NCI-H460 (cell line): Measurements from ENCODE around the gene RAB3C. TPM values are rescaled to one million over a fixed set of nuclear protein-coding genes. Genes with fewer than 3 reads are reported as not detected.

ENCODE experiments used
- DNase-seq: peaks from one replicate; pipeline ENCODE4 v3.0.0-alpha.2; 2016; ENCODE audit warnings: low read depth; ENCODE audit errors: extremely low read depth
- total RNA-seq: library from RNA; depleted of rRNA; stranded (reverse); fragments of >200 nt; shearing (Covaris generic); gene quantifications from 2 replicates; pipeline ENCODE4 v1.2.3, GENCODE V29; 2014

The RAB3C gene
- total RNA-seq, 1 experiment from 2014 or later: 35.7 TPM

GRCh38 chr5:58765058-58765457, 182.2 kb downstream of the RAB3C start:
- no peak for DNase-seq

GRCh38 chr5:58767104-58767503, 184.2 kb downstream of the RAB3C start:
- no peak for DNase-seq

- no peak for DNase-seq
Observed at GRCh38 chr5:58770136-58770535, 187.3 kb downstream of the RAB3C start.

- DNase-seq: no peak
Observed at GRCh38 chr5:58771796-58772195, 188.9 kb downstream of the RAB3C start.

GRCh38 chr5:58773744-58774441, 191.0 kb downstream of the RAB3C start:
- no peak for DNase-seq

GRCh38 chr5:58774937-58775336, 192.1 kb downstream of the RAB3C start:
- no peak for DNase-seq

GRCh38 chr5:58775701-58776262, 192.9 kb downstream of the RAB3C start:
- no peak for DNase-seq

GRCh38 chr5:58776559-58776958, 193.7 kb downstream of the RAB3C start:
- DNase-seq: no peak

GRCh38 chr5:58778888-58779287, 196.0 kb downstream of the RAB3C start:
- DNase-seq: no peak

- DNase-seq: no peak
Observed at GRCh38 chr5:58786035-58786434, 203.2 kb downstream of the RAB3C start.

GRCh38 chr5:58786711-58787303, 203.9 kb downstream of the RAB3C start:
- no peak for DNase-seq

GRCh38 chr5:58787987-58788386, 205.1 kb downstream of the RAB3C start:
- DNase-seq: no peak

- no peak for DNase-seq
Observed at GRCh38 chr5:58793888-58794657, 211.2 kb downstream of the RAB3C start.

- no peak for DNase-seq
Observed at GRCh38 chr5:58794875-58795274, 212.0 kb downstream of the RAB3C start.

- no peak for DNase-seq
Observed at GRCh38 chr5:58795327-58795726, 212.5 kb downstream of the RAB3C start.

- DNase-seq: no peak
Observed at GRCh38 chr5:58797021-58797420, 214.1 kb downstream of the RAB3C start.

GRCh38 chr5:58800356-58800755, 217.5 kb downstream of the RAB3C start:
- DNase-seq: no peak

GRCh38 chr5:58800861-58801540, 218.1 kb downstream of the RAB3C start:
- no peak for DNase-seq

GRCh38 chr5:58803056-58803455, 220.2 kb downstream of the RAB3C start:
- no peak for DNase-seq

GRCh38 chr5:58804291-58804690, 221.4 kb downstream of the RAB3C start:
- no peak for DNase-seq

- DNase-seq: no peak
Observed at GRCh38 chr5:58810086-58810485, 227.2 kb downstream of the RAB3C start.
